Gastrocnemius medialis (tissue), 4 donors: ENCODE measurements around the gene CCDC146. TPM values are rescaled to one million over a fixed set of nuclear protein-coding genes. Genes with fewer than 3 reads are reported as not detected.
"Not testable (repeated sequence)": the region's sequence is repeated elsewhere in the genome, so short reads cannot be mapped to it uniquely, and the experiment has no call there.

Experiments
- ATAC-seq, 2 donors: fragments of 150-250 bp; one replicate each; pipeline ENCODE4 v1.9.1; 2016
- DNase-seq, 2 donors: peaks; one replicate each; pipeline ENCODE4 v3.0.0-alpha.2; 2019
- H3K27ac ChIP-seq, 4 donors: fragments of 200-600 bp; sonication (generic); 1 replicate in 1 of 4; 2 replicates in 3 of 4; pipeline ENCODE4 v1.5.1; 2016 to 2018; ENCODE audit warnings: mild to moderate bottlenecking in 2 of 4, moderate library complexity in 1 of 4
- H3K27me3 ChIP-seq, 3 donors: fragments of 200-600 bp; sonication (generic) in 2 of 3; 1 replicate in 1 of 3; 2 replicates in 2 of 3; pipeline versions ENCODE4 v1.5.1 to v1.6.0; 2016 to 2019; ENCODE audit warnings: mild to moderate bottlenecking in 1 of 3, moderate library complexity in 1 of 3
- H3K36me3 ChIP-seq, 2 donors: fragments of 200-600 bp; sonication (generic) in 1 of 2; one replicate each; pipeline ENCODE4 v1.5.1; 2017 to 2018
- H3K4me1 ChIP-seq, 2 donors: fragments of 200-600 bp; sonication (generic) in 1 of 2; one replicate each; pipeline ENCODE4 v1.5.1; 2016 to 2017; ENCODE audit warnings: mild to moderate bottlenecking in 2 of 2
- H3K4me3 ChIP-seq, 4 donors: fragments of 200-600 bp; sonication (generic) in 3 of 4; 1 replicate in 1 of 4; 2 replicates in 3 of 4; pipeline ENCODE4 v1.5.1; 2016 to 2019; ENCODE audit warnings: mild to moderate bottlenecking in 2 of 4
- H3K9me3 ChIP-seq, 3 donors: fragments of 200-600 bp; sonication (generic) in 2 of 3; 1 replicate in 1 of 3; 2 replicates in 2 of 3; pipeline ENCODE4 v1.5.1; 2016 to 2019
- CTCF ChIP-seq, 5 experiments: fragments of 450-650 bp in 3 of 5; fragments of 200-600 bp in 2 of 5; sonication (generic) in 2 of 5; IDR thresholded peaks in 4 of 5; conservative IDR thresholded peaks in 1 of 5; 1 replicate in 4 of 5; 2 replicates in 1 of 5; pipeline ENCODE4 v1.5.1; 2016 to 2019; ENCODE audit warnings: antibody characterized with exemption in 5 of 5, mild to moderate bottlenecking in 3 of 5, moderate library complexity in 3 of 5
- POLR2A ChIP-seq, 2 donors: fragments of 450-650 bp; IDR thresholded peaks; one replicate each; pipeline ENCODE4 v1.6.1; 2017; ENCODE audit warnings: antibody characterized with exemption in 2 of 2, mild to moderate bottlenecking in 2 of 2, moderate library complexity in 2 of 2
- in situ Hi-C, 4 donors: fragments of 200-750 bp; cut with MboI; loops; one replicate each; pipeline versions ENCODE4 v1.15.0 to v1.8.0; 2017; ENCODE audit warnings: low sequenced_read_pairs in 4 of 4
- intact Hi-C: fragments of 100-400 bp; cut with DNase I; formaldehyde crosslinking; loops from one replicate; pipeline ENCODE4 v1.15.1; 2023; ENCODE audit warnings: low total_unique reads
- total RNA-seq, 4 donors: library from RNA; depleted of rRNA; stranded (reverse); fragments of >200 nt; gene quantifications; one replicate each; pipeline versions ENCODE4 v1.1.0 to v1.2.3, GENCODE V29; 2016

Gene CCDC146
- total RNA-seq, 4 donors from 2014 or later = 1.4 to 4.3 (median 2.8) TPM

- H3K9me3 ChIP-seq, in situ Hi-C loops, H3K4me3 ChIP-seq, H3K36me3 ChIP-seq, H3K4me1 ChIP-seq, ATAC-seq, intact Hi-C loops, H3K27ac ChIP-seq, DNase-seq, H3K27me3 ChIP-seq: not testable (repeated sequence)
Measured at GRCh38 chr7:77177321-77177904, 55.0 kb downstream of the CCDC146 start.

GRCh38 chr7:77178024-77178423 is 55.6 kb downstream of the CCDC146 start:
- H3K4me1 ChIP-seq, intact Hi-C loops, DNase-seq, H3K36me3 ChIP-seq, H3K9me3 ChIP-seq, H3K27me3 ChIP-seq, ATAC-seq, H3K4me3 ChIP-seq, H3K27ac ChIP-seq, in situ Hi-C loops: not testable (repeated sequence)

- TF ChIP-seq CTCF (IDR thresholded peaks at IDR 0.05 in 4 of 5, conservative IDR thresholded peaks at IDR 0.05 in 1 of 5) (no peak), POLR2A (IDR thresholded peaks at IDR 0.05) (no peak)
Measured at GRCh38 chr7:77181015-77181595, 58.7 kb downstream of the CCDC146 start.

GRCh38 chr7:77181734-77182133 is 59.3 kb downstream of the CCDC146 start:
- no peak for TF ChIP-seq POLR2A (IDR thresholded peaks at IDR 0.05)
- no peak for TF ChIP-seq CTCF (IDR thresholded peaks at IDR 0.05 in 4 of 5, conservative IDR thresholded peaks at IDR 0.05 in 1 of 5)
- ATAC-seq (no peak), DNase-seq (no peak)
- in situ Hi-C loops (no loop called here), intact Hi-C loops (no loop called here)
- H3K36me3 ChIP-seq = no peaks in the 10 kb centered on the region
- H3K9me3 ChIP-seq = no peaks in the 10 kb centered on the region
- H3K4me3 ChIP-seq = no peak overlapping the region
- H3K27me3 ChIP-seq = no peaks in the 10 kb centered on the region
- no peak overlapping the region for H3K27ac ChIP-seq
- no peaks in the 10 kb centered on the region for H3K4me1 ChIP-seq

More at GRCh38 chr7:77181015-77181595, 58.7 kb downstream of the CCDC146 start:
- DNase-seq (no peak), ATAC-seq (no peak)
- Histone ChIP-seq H3K36me3 (no peaks in the 10 kb centered on the region), H3K9me3 (no peaks in the 10 kb centered on the region), H3K27me3 (no peaks in the 10 kb centered on the region), H3K4me3 (no peak overlapping the region), H3K27ac (no peak overlapping the region), H3K4me1 (no peaks in the 10 kb centered on the region)
- intact Hi-C loops (no loop called here), in situ Hi-C loops (no loop called here)

- Histone ChIP-seq H3K27ac (no peak overlapping the region), H3K4me3 (no peak overlapping the region), H3K36me3 (no peaks in the 10 kb centered on the region), H3K9me3 (no peaks in the 10 kb centered on the region), H3K4me1 (no peaks in the 10 kb centered on the region), H3K27me3 (no peaks in the 10 kb centered on the region)
- in situ Hi-C loops (no loop called here), intact Hi-C loops (no loop called here)
- DNase-seq (no peak), ATAC-seq (no peak)
- no peak for TF ChIP-seq POLR2A (IDR thresholded peaks at IDR 0.05)
Measured at GRCh38 chr7:77182261-77182660, 59.8 kb downstream of the CCDC146 start.

GRCh38 chr7:77184463-77184862 is 62.0 kb downstream of the CCDC146 start:
- Histone ChIP-seq H3K27me3 (no peaks in the 10 kb centered on the region), H3K4me3 (no peak overlapping the region), H3K27ac (no peak overlapping the region), H3K36me3 (no peaks in the 10 kb centered on the region), H3K4me1 (no peaks in the 10 kb centered on the region), H3K9me3 (no peaks in the 10 kb centered on the region)
- TF ChIP-seq POLR2A (IDR thresholded peaks at IDR 0.05) (no peak), CTCF (IDR thresholded peaks at IDR 0.05 in 4 of 5, conservative IDR thresholded peaks at IDR 0.05 in 1 of 5) (no peak)
- in situ Hi-C loops (no loop called here), intact Hi-C loops (no loop called here)
- ATAC-seq = no peak
- DNase-seq = no peak
